Measurements from ENCODE around the gene CLDN20.
"Not testable (repeated sequence)": the region's sequence is repeated elsewhere in the genome, so short reads cannot be mapped to it uniquely, and the experiment has no call there.

The CLDN20 gene, protein sequence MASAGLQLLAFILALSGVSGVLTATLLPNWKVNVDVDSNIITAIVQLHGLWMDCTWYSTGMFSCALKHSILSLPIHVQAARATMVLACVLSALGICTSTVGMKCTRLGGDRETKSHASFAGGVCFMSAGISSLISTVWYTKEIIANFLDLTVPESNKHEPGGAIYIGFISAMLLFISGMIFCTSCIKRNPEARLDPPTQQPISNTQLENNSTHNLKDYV

DNA sequence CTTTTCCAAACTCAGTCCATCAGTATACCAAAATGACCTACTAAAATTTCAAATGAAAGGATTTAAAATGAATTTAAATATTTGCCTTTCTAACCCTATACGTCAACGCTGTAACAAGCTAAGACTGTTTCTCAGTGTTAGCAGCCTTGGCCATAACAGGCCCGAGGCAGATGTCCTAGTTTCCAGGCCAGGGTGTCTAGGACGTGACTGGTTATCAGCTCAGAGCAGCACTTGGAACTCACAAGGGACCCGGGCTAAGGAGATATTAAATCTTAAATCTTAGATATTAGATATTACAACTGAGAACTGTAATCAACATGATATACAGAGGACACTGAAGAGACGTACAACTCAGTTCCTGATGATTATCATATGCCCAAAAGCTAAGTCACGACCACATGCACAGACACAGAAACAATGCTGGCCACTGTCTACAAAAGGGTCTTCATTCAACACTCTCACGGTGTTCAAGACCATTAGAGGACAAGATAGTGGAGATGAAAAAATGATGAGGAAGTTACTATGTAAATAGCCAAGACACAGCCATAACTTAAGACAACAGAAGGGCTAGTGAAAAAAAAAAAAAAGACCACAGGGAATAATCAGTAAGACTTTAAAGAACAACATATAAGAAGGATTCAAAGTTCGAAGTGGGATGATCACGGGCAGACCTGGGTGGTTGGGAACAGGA, at the start of gene CLDN20:
CLDN20 (plus strand) TSS at position 641 of the 691 bp plus-strand sequence. CDS start 11,707 bp downstream, outside the sequence.
- no peak for DNase-seq

DNA sequence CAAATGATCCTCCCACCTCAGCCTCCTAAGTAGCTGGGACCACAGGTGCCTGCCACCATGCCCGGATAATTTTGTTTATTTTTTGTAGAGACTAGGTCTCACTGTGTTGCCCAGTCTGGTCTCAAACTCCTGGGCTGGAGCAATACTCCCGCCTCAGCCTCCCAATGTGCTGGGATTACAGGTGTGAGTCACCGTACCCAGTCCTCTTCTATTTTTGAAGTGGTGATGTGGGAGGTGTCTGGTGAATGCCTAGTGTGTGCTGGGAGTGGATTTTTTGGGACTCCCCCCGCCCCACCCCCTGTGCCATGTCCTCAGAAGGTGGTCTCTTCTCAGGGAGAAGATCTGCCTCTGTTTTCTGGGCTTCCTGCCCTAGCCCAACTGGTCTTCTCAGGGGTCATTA, 47.9 kb upstream of the CLDN20 start:
- DNase-seq: no peak

DNA sequence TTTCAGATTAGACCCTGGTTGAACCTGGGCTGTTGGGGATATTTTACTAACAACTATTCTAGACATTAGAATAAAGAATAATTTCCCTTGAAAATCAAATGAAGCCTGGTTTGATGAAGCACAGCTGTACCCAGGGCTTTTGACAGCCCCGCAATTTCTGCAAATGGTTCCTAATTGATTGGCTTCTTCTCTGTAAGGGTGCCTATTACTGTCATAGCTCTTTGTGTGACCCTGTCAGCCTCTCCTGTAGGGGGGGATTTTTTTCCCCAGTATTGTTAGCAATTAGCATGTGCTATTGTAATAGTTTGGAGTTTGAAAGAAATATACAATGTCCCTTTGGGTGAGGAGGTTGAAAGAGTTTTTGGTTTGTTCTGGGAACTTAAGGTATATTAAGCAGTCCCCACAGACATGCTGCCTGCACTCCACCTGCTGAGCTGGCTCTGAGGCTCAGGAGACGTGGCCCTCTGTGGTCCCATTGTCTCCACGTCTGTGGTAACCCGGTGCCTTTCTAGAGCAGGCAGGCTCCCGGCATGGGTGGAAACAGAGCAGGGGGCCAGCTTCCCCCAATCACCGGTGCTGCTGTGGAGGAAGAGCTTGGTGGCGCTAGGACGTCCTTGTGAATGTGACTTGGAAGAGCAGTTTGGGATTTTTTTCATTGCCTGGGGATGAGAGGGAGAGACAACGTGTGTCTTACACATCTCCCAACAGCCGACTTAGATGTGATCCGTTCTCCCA, 47.3 kb upstream of the CLDN20 start:
- peak; percentile 16 to 39 for DNase-seq

DNA sequence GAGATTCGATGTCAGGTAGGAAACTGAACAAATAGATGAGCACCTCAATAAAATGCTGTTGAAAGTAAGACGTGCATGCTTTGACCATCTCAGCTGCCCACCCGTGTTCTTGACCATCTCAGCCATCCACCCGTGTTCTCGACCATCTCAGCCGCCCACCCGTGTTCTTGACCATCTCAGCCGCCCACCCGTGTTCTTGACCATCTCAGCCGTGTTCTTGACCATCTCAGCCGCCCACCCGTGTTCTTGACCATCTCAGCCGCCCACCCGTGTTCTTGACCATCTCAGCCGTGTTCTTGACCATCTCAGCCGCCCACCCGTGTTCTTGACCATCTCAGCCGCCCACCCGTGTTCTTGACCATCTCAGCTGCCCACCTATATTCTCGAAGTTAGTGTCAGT, 45.1 kb upstream of the CLDN20 start:
- DNase-seq: not testable (repeated sequence)

DNA sequence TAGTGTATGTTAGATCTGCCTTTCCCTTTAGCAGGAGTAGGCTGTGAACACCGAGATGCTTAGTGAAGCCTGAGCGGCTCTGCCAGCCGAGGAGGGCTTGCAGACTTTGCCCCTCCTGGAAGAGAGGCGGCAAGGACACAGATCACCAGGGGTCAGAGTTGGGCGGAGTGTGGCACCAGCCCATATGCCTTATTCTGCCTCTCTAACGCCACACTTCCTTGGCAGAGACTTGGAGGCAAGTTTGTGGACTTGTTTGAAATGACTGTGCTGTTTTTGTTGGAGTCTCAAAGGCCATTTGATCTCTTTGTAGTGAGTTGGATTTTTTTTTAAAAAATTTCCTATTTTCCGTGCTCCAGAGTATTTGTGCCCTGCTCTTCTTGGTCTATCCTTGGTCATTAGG, 44.5 kb upstream of the CLDN20 start:
- DNase-seq: no peak

DNA sequence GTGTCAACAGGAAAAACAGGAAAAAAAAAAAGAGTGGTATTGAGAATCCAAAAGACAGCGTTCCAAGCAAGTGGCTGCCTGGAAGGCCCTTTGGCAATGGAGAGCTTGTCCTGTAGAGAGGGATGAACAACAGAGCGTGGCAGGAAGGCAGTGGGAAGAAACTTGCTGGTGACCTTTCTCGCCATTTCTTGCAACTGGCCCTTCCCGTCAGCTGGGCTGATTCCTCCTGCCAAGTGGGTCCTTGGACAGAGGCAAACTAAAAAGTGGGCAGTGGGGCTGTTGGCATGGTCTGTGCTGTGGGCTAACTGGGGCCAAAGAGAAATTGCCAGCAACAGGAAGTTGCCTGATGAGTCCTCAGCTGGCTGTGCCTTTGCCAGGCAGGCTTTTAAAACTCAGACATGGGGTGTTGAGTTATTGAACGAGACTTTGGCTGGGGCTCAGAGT, 43.9 kb upstream of the CLDN20 start:
- DNase-seq: no peak

DNA sequence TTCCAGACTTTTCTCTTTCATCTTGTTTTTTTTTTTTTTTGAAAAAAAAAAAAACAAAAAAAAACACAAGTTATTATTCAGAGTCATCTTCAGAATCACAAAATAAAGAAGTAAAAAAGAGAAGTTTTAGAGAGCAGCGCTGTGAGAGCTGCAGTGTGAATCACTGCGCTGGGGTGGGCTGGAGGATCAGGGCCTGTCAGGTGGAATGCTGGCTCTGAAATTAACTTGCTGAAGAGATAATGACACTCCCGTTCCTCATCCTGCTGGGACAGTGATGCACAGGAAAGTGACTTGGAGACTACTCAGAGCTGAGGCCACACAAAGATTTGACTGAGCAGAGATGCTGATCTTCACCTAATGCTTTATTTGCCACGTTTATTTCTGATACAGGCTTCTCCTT, 42.7 kb upstream of the CLDN20 start:
- DNase-seq: no peak

DNA sequence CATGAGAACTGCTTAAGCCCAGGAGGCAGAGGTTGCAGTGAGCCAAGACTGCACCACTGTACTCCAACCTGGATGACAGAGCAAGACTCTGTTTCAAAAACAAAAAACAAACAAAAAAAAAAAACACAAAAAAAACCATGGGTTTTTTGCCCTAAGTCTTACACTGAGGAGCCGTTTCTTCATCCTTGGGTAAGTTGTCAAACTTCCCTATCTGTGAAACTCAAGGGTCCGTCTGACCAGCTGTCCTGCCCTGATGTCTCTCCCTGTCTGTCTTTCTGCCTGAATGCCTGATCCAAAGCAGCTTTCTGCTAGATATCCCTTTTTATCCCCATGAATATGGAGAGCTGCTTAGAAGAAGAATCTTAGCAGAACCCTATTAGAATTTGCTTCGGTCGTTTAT, 41.3 kb upstream of the CLDN20 start:
- DNase-seq: no peak

DNA sequence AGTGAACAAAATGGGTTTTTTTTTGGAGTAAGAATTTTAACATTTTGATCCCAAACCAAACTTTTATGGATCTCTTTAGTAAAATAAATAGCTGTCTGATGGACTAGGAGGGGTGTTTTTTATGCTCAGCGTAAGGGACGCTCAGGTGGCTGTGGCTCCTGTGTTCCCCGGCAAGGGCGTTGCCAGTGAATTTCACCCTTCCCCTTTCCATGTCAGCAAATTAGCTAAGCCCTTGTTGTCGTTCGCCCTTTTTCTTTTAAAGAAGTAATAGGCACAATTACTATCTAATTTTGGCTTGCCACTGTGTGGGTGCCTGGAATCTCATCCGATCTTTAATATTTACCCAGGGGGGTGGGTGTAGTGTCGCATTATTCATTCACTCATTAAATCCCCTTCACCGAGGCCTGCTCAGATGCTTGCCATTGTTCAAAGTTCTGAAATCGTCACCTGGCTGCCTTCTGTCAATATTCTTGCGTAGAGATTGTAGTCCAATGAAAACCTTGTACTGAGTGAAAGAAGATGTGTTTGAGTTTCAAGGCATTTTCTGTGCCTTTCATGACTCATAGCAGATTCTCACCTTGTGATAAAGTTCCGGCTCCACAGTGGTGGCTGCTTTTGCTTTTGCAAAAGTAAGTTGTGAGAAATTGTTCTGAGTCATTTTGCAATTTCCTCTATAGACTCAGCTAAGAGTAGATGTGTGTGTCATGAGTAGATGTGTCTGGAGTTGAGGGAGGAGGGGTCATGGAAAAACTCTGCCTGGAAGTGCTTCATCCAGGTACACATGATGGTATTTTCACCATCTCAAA, 40.0 kb upstream of the CLDN20 start:
- no peak for DNase-seq

DNA sequence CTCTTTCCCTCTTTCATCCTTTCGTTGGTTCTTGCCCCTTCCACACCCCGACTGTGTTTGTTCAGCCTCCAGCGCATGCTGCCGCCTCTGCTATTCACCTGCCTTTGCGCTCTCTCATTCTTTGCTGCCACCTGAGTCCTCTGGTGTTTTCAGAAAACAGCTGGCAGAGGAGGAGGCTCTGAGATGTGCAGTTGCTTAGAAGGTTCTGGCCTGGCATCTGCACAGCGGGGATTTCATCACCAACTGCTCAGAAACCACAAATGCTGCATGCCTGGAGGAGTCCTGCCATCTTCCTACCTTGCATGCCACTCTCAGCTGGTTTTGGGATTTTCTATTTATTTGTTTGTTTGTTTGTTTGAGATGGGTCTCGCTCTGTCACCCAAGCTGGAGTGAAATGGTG, 39.2 kb upstream of the CLDN20 start:
- DNase-seq: no peak

DNA sequence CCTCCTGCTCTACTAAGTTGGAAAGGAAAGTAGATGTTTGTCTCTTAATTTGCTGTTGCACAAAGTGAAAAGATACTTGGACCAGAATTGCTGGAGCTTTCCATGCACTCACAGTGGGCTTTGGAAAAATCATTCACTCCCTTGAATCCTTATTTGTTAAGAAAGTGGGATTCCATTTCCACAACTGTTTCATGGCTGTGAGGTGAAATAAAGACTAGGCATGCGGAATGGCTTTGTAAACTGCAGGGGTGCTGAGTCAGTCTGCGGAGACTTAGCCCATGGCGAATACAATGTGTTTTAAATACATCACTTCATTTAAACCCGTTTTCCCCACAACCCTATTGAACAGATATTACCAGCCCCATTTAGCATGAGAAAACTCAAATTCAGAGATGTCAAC, 36.8 kb upstream of the CLDN20 start:
- DNase-seq: no peak

DNA sequence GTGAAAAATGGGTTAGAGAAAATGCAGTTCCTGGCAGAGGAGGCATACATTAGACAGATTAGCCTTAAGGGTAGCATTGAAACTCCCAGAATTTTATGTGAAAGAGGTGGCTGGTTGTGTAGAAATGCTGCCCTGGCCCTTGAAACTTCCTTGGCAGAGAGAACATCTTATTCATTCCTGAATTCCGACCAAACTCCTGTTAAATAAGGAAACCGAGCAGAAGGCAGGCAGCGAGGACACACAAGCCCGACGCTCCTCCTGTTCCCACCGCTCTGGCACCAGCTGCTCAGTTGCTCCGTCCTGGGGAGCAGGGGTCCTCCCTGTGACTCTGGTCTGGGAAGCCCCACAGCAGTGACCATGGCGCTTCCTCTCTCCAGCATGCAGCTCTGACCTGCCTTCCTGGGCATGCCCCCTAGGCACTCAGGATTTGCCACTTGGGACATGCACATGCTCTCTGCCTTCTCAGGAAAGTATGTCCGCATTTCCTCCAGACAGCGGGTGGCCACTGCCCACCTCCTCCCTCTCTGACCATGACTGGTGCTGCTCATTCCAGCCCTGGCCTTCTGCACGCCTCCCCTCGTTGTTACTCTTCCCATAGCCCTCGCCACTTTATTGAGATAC, 35.2 kb upstream of the CLDN20 start:
- DNase-seq: no peak

DNA sequence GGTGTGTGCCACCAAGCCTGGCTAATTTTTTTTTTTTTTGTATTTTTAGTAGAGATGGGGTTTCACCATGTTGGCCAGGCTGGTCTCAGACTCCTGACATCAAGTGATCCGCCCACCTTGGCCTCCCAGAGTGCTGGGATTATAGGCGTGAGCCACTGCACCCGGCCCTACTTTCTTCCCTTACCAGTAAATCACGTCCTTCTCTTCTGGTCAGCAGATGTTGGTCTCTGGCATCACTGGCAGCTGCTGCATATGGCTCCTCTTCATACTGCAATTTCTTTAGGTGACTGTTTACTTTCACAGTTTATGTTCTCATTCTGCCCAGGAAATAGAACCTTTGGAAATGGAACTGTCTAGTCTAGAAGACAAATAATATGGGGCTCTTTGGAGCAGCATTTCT, 32.8 kb upstream of the CLDN20 start:
- DNase-seq: not testable (repeated sequence)

DNA sequence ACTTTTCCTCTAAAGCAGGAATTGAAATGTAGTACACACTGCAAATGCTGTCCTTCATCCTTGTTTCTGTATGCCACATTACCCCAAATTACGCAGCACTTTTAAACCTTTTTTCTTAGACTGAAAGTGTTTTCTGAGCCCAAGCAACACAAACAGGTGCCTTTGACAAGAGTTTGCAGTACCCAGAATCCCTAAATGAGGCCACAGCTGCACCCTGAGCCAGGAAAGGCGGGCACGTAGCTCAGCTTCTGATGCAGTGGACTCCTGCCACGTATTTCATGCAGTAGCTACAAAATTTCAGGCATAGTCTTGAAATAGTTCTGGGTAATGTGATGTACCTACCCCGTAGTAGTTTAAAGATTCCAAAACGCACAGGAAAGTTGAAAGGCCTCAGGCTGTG, 31.0 kb upstream of the CLDN20 start:
- DNase-seq: no peak

DNA sequence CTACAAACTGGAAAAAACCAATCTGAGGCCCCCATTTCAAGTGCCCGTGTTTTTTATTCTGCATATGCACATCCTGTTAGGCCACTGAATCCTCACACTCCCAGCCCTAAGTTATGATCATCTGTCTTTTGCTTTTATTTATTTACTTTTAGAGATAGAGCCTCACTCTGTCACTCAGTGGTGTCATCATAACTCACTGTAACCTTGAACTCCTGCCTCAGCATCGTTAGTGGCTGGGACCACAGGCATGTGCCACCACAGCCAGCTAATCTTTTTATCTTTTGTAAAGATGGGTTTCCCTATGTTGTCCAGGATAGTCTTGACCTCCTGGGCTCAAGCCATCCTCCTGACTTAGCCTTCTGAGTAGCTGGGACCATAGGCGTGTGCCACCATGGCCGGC, 29.6 kb upstream of the CLDN20 start:
- DNase-seq: no peak

DNA sequence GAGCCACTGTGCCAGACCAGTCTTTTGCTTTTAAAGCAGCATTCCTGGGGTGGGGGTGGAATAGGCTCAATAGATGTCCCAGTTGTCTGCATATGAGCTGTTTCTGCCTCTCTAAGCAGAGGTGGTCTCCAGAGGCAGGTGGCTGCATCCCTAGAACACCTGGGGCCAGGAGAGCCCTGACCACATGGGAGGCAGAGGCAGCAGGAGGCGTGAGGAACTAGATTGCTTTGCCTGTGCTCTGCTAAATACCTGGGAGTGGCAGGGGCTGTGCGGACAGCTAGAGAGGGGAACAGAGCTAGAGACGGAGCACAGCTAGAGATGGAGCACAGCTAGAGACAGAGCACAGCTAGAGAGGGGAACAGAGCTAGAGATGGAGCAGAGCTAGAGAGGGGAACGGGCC, 29.1 kb upstream of the CLDN20 start:
- no peak for DNase-seq

DNA sequence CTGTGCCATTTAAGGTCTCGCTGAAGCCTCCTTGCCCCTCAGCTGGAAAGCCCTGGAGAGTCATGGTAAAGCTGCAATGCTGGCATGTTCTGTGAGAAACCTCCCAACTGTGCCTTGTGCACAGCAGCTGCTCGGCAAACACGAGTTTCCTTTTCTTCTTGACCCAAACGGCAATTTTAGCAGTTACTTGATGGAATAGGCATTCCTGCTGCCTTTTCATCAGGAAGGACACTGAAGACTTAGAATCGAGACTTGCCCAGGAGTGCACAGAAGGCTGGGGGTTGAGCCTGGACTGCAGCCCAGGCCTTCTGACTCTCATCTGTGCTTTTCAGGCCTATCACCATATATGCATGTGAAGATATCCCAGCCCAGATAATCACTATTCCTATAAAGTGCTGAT, 28.7 kb upstream of the CLDN20 start:
- no peak for DNase-seq

DNA sequence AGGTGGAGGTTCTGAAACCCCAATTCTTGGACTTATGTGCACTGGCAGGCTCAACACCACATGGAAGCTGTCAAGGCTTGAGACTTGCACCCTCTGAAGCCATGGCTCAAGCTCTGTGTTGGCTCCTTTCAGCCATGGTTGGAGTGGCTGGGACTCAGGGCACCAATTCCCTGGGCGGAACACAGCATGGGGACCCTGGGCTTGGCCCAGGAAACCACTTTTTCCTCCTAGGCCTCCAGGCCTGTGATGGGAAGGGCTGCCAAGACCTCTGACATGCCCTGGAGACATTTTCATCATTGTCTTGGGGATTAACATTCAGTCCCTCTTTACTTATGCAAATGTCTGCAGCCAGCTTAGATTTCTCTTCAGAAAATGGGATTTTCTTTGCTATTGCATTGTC, 26.2 kb upstream of the CLDN20 start:
- no peak for DNase-seq

DNA sequence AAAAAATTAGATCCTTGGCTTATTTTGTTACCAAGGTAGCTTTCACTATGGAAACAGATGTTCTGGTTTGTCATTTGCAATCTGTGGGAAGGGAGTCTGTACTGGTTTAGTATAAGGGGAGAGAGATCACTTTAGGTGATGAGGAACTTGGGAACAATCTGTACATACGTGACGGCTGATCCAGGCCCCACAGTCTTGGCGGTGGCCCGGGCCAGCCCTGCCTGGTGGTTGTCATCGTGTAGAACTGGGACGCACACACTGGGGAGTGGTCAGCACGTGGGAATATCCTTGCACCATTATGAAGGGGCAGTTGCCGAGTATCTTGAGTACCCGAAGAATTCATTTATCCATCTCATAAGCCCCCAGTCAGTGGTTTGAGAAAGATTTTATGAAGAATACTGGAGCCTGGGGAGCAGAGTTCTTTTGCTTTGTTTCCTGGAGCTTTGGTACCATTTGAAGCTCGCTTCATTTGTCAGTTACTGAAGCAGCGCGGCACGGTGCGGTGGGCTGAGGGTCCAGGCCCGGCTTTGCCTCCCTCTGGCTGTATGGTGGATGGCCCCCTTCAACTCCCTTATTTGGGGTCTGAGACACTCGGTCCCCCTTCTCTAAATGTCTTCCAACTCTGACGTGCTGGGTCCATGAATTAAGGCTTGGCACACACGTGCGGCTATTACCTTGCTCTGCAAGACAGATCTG, 22.8 kb upstream of the CLDN20 start:
- DNase-seq: no peak

DNA sequence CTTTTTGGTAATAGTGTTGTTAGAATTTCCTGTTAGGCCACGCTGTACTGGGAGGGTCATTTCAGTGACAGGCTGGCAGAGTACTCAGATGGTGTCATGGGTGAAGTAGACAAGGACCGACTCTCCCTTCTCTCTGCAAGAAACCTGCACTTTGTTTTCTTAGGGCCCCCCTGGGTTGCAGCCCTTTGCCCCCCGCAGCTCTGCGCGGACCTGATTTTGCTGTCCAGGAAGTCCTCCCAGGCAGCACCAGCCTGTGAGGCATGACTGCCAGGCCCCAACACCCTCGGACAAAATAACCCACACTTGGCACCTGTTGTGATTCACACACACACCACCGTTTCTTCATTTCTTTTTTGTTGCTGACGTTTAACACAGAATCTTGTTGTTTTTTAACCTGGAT, 21.8 kb upstream of the CLDN20 start:
- no peak for DNase-seq

DNA sequence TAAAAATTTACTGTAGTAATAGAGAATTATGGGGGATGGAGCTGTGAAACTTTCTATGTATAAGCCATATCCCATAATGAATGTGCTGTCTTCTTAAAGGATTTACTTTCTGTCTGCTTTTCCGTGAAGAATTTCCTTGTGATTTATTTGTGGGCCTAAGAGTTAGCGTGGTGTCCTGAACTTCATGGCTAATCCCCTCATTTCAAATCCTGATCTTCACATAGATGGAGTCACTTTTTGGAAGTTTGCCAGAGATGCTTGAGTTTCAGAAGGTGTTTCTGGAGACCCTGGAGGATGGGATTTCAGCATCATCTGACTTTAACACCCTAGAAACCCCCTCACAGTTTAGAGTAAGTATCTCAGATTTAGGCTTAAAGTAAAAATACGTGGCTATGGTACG, 19.4 kb upstream of the CLDN20 start:
- no peak for DNase-seq

DNA sequence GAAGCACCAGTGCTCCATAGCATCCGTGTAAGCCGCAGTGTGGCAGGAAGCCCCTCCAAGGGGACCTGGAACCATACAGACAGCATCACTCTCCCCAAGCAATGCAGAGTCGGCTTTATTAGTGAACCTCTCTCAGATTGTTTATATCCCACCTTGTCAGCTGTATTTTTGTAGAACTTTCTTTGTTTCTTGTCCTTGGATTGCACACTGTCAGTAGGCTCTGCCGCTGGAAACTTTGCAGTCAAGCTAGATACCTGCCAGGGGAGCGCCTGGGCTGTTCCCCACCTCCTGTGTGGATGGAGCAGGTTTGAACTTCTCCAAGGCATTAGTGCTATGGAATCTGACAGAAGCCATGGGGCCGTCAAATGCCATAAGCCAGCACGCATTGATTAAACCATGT, 18.6 kb upstream of the CLDN20 start:
- DNase-seq: no peak
